Neural progenitor cell (in vitro differentiated cells): ENCODE measurements around the gene EPHA1. TPM values are rescaled to one million over a fixed set of nuclear protein-coding genes. Genes with fewer than 3 reads are reported as not detected.

ENCODE experiments used
- DNase-seq: peaks from one replicate; pipeline ENCODE4 v3.0.0-alpha.2; 2016; ENCODE audit warnings: low spot score
- H2AFZ ChIP-seq: fragments of 200-600 bp; sonication (generic); replicated peaks from 2 replicates; pipeline ENCODE4 v1.6.1; 2016; ENCODE audit warnings: antibody characterized with exemption
- H3F3A ChIP-seq: fragments of 200-600 bp; sonication (generic); 2 replicates; pipeline ENCODE4 v1.6.1; 2016; ENCODE audit warnings: antibody characterized with exemption, low read depth
- H3K27ac ChIP-seq: fragments of 200-600 bp; sonication (generic); 2 replicates; pipeline ENCODE4 v1.5.1; 2016; ENCODE audit warnings: mild to moderate bottlenecking
- H3K27me3 ChIP-seq: fragments of 200-600 bp; sonication (generic); 2 replicates; pipeline ENCODE4 v1.6.1; 2016; ENCODE audit warnings: mild to moderate bottlenecking, moderate library complexity
- H3K36me3 ChIP-seq: fragments of 200-600 bp; sonication (generic); 2 replicates; pipeline ENCODE4 v1.5.1; 2016
- H3K4me1 ChIP-seq: fragments of 200-600 bp; sonication (generic); 2 replicates; pipeline ENCODE4 v1.6.1; 2016; ENCODE audit warnings: mixed run types
- H3K4me2 ChIP-seq: fragments of 200-600 bp; sonication (generic); 2 replicates; pipeline ENCODE4 v1.6.1; 2016
- H3K4me3 ChIP-seq: fragments of 200-600 bp; sonication (generic); 2 replicates; pipeline ENCODE4 v1.5.1; 2016
- H3K79me2 ChIP-seq: fragments of 200-600 bp; sonication (generic); 2 replicates; pipeline ENCODE4 v1.6.1; 2016; ENCODE audit warnings: low read depth
- H3K9ac ChIP-seq: fragments of 200-600 bp; sonication (generic); 2 replicates; pipeline ENCODE4 v1.6.1; 2016
- H3K9me3 ChIP-seq: fragments of 200-600 bp; sonication (generic); 2 replicates; pipeline ENCODE4 v1.5.1; 2016; ENCODE audit warnings: low read depth
- H4K20me1 ChIP-seq: fragments of 200-600 bp; sonication (generic); 2 replicates; pipeline ENCODE4 v1.6.1; 2016; ENCODE audit warnings: low read depth
- H3K27ac Mint-ChIP-seq: 3 replicates; pipeline ENCODE4 v1.8.0; 2021; ENCODE audit warnings: mixed read lengths
- H3K27me3 Mint-ChIP-seq: 2 replicates; pipeline ENCODE4 v1.8.0; 2022; ENCODE audit warnings: low read depth, mild to moderate bottlenecking, inconsistent platforms, moderate library complexity, mixed read lengths; ENCODE audit not compliant: insufficient read depth
- H3K36me3 Mint-ChIP-seq: 3 replicates; pipeline ENCODE4 v1.8.0; 2021; ENCODE audit warnings: mixed read lengths
- H3K4me1 Mint-ChIP-seq: 3 replicates; pipeline ENCODE4 v1.8.0; 2021; ENCODE audit warnings: mixed read lengths
- H3K4me3 Mint-ChIP-seq: 3 replicates; pipeline ENCODE4 v1.8.0; 2021; ENCODE audit warnings: mild to moderate bottlenecking, moderate library complexity, mixed read lengths
- H3K9me3 Mint-ChIP-seq: 3 replicates; pipeline ENCODE4 v1.8.0; 2020; ENCODE audit warnings: mixed read lengths
- CTCF ChIP-seq: fragments of 200-600 bp; sonication (generic); IDR thresholded peaks from 2 replicates; pipeline ENCODE4 v1.5.1; 2017; ENCODE audit warnings: antibody characterized with exemption, mild to moderate bottlenecking
- EZH2 ChIP-seq: fragments of 200-600 bp; sonication (generic); IDR thresholded peaks from 2 replicates; pipeline ENCODE4 v1.6.1; 2017; ENCODE audit warnings: antibody characterized with exemption, mild to moderate bottlenecking, moderate library complexity
- EZH2phosphoT487 ChIP-seq: fragments of 200-600 bp; sonication (generic); IDR thresholded peaks from 2 replicates; pipeline ENCODE4 v1.6.1; 2017; ENCODE audit warnings: antibody characterized with exemption
- total RNA-seq: library from RNA; depleted of rRNA; stranded (reverse); fragments of >200 nt; gene quantifications from 2 replicates; pipeline ENCODE4 v1.2.3, GENCODE V29; 2015; ENCODE audit warnings: low replicate concordance

EPHA1 gene
- total RNA-seq, 1 donor from 2014 or later: 4.1 TPM

DNA sequence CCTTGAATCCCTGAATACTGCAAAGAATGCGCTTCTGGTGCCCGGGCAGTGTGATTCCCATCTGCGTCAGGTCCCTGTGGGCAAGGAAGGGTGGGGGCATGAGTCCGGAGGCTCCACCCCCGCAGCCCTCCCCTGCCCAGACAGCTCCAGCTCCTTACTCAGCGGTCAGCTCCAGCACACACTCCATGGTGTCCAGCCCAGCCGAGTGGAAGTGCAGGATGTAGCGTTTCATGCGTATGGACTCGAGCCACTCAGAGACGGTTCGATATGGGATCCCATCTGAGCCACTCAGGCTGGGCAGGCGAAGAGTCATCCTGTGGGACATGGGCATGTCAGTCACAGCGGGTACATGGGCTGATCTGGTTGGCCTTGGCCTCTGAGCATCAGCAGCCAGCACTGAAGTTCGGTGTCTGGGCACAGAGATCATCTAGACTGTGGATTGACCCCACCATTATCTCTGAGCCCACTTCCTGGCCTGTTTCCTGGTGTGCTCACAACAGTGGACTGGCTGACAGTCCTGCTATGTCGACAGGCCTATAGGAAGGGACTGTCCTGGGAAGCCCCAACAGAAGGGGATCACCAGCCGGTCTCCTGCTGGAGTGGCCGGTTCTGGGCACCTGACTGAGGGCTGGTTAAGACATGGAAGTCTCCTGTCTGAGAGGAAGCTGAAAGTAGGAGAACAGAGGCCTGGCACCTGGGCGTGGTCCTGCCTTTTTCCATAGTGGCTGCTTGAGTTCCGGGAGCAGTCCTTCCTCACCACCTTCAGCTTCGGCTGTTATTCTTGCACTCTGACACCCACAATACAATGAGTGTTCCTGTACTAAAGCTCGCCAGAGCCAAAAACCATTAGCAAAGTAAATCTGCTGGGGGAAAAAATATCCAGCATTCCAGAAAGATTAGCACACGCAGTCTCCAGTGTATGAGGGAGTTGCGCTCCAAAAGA lies 16.9 kb downstream of the EPHA1 start:
- peaks cover 26% of the 10 kb centered on the region for H3K36me3 Mint-ChIP-seq
- Histone ChIP-seq H3K4me1 (no peaks in the 10 kb centered on the region), H3K9me3 (no peaks in the 10 kb centered on the region), H3K36me3 (no peaks in the 10 kb centered on the region), H3K27me3 (no peaks in the 10 kb centered on the region), H2AFZ (no peak overlapping the region), H4K20me1 (peaks cover 25% of the 10 kb centered on the region), H3K9ac (no peak overlapping the region), H3K79me2 (no peaks in the 10 kb centered on the region), H3K27ac (no peak overlapping the region), H3K4me3 (no peak overlapping the region), H3K4me2 (no peak overlapping the region), H3F3A (no peaks in the 10 kb centered on the region)
- no peak overlapping the region for H3K4me3 Mint-ChIP-seq
- H3K9me3 Mint-ChIP-seq: peaks cover 2% of the 10 kb centered on the region
- TF ChIP-seq EZH2 (no peak), CTCF (no peak), EZH2phosphoT487 (no peak)
- peaks cover 5% of the 10 kb centered on the region for H3K27me3 Mint-ChIP-seq
- no peak overlapping the region for H3K27ac Mint-ChIP-seq
- H3K4me1 Mint-ChIP-seq: peaks cover 5% of the 10 kb centered on the region
- DNase-seq: no peak

DNA sequence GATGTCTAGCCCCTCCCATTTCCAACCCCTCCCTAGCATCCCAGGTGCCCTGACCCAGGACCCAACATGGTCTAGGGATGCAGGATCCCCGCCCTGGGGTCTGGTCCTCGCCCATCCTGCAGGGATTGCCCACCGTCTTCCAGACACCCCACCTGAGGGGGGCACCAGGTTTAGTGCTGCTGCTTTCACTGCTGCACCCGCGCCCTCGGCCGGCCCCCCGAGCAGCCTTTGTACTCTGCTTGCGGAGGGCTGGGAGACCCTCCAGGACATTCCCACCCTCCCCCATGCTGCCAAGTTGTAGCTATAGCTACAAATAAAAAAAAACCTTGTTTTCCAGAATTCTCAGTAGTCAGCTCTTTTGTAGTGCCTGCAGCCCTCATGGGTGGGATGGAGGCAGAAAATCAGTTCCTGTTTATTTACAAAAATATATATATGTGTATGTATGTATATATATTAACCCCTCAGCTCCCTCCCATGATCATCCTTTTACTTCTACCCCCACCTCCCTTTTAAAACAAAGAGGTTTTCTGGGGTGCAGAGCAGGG lies 17.8 kb downstream of the EPHA1 start:
- H3K4me3 Mint-ChIP-seq: no peak overlapping the region
- peaks cover 5% of the 10 kb centered on the region for H3K4me1 Mint-ChIP-seq
- Histone ChIP-seq H3K27ac (no peak overlapping the region), H3K79me2 (peaks cover 1% of the 10 kb centered on the region), H4K20me1 (peaks cover 31% of the 10 kb centered on the region), H3K9ac (no peak overlapping the region), H2AFZ (no peak overlapping the region), H3K4me2 (no peak overlapping the region), H3K9me3 (no peaks in the 10 kb centered on the region), H3K27me3 (no peaks in the 10 kb centered on the region), H3K4me3 (no peak overlapping the region), H3F3A (no peaks in the 10 kb centered on the region), H3K36me3 (no peaks in the 10 kb centered on the region), H3K4me1 (no peaks in the 10 kb centered on the region)
- TF ChIP-seq EZH2phosphoT487: no peak
- TF ChIP-seq CTCF: no peak
- TF ChIP-seq EZH2: no peak
- H3K27ac Mint-ChIP-seq: no peak overlapping the region
- no peak for DNase-seq
- H3K36me3 Mint-ChIP-seq: peaks cover 26% of the 10 kb centered on the region
- peaks cover 5% of the 10 kb centered on the region for H3K27me3 Mint-ChIP-seq
- no peaks in the 10 kb centered on the region for H3K9me3 Mint-ChIP-seq

DNA sequence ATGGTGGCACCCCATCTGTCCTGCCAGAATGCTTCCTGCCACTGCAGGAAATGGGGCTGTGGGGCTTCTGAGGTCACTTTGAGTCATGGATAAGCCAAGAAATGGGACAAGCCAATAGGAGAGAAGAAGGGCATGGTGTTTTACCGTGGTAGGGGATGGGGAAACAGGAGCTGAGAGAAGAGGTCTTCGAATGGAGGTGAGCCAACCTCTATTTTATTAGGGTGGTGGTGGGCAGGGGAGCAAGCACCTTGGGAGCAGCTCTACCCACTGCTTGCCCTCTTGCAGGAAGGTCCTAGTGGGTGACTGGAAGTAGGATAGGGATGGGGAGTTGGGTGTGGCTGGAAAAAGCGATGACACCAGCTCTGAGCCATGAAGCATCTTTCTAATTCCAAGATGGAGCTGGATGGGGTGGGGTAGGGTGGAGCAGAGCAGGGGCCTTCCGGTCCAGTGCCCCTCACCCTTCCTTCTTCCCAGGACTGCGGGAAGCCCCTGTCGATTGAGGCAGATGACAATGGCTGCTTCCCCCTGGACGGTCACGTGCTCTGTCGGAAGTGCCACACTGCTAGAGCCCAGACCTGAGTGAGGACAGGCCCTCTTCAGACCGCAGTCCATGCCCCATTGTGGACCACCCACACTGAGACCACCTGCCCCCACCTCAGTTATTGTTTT lies 18.4 kb downstream of the EPHA1 start:
- H3K27ac ChIP-seq: no peak overlapping the region
- no peaks in the 10 kb centered on the region for H3K27me3 ChIP-seq
- H3K9me3 ChIP-seq: no peaks in the 10 kb centered on the region
- no peak for TF ChIP-seq EZH2
- TF ChIP-seq EZH2phosphoT487: no peak
- no peak for TF ChIP-seq CTCF
- peaks cover 3% of the 10 kb centered on the region for H3K4me1 Mint-ChIP-seq
- H3F3A ChIP-seq: no peaks in the 10 kb centered on the region
- peaks cover 34% of the 10 kb centered on the region for H4K20me1 ChIP-seq
- H3K9me3 Mint-ChIP-seq: no peaks in the 10 kb centered on the region
- no peaks in the 10 kb centered on the region for H3K4me1 ChIP-seq
- no peak for DNase-seq
- no peak overlapping the region for H3K27ac Mint-ChIP-seq
- H3K4me3 ChIP-seq: no peak overlapping the region
- no peak overlapping the region for H3K9ac ChIP-seq
- H3K36me3 Mint-ChIP-seq: peaks cover 26% of the 10 kb centered on the region
- H3K4me3 Mint-ChIP-seq: no peak overlapping the region
- H2AFZ ChIP-seq: no peak overlapping the region
- no peaks in the 10 kb centered on the region for H3K36me3 ChIP-seq
- peaks cover 6% of the 10 kb centered on the region for H3K79me2 ChIP-seq
- H3K4me2 ChIP-seq: no peak overlapping the region
- H3K27me3 Mint-ChIP-seq: peaks cover 5% of the 10 kb centered on the region
